ENCODE results near the gene UFSP1. TPM values are rescaled to one million over a fixed set of nuclear protein-coding genes. Genes with fewer than 3 reads are reported as not detected.

Gene UFSP1
- total and polyA plus RNA-seq, 11 donors: 1.0 to 3.4 (median 1.8) TPM

DNA sequence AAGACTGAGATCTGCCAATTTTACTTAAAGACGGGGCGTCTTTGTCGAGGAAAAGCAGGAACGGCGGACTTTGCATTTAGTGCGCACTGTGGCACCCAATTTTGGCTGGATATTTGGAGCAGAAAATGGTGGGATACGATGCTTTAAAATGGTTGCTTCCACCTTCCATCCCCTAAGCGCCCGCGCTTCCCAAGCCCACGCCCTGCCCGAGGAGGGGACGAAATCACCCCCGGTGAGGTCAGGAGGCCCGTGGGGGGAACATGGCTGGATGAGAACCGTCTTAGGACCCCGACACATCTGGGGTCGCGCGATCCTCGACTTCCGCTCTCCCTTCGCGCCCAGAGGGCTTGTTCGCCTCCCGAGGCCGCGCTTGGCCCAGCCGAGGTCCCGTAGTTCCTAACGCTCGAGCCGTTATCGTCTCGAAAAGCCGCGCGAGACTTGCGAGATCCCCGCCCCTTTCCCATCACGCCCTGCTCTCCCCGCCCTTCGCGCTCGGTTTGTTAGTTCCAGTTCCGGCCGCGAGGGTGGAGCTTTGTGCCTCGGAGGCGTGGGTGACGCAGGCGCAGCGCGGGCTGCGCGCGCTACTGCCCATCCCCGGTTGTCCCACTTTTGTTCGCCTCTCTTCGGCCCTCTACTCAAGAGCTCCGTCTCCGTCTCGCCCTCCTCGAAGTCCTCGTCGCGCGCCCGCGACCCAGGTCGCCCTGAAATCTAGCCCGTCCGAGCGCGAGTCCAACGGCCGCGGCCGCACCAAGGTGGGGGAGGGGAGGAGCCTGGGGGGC, 14.7 kb downstream of the UFSP1 start, which contains the start of gene SRRT:
Gene SRRT, plus strand, starts transcription at position 527 of the 779 bp plus-strand sequence. CDS start 488 bp downstream, outside the sequence.
- no peaks in the 10 kb centered on the region for H3K9me3 ChIP-seq
- ATAC-seq: peak; percentile 96 to 98 (median 96)
- H3K4me3 ChIP-seq: peak within 1 kb of the TSS; percentile 60 to 100 (median 86)
- peak within 1 kb of the TSS; percentile 89 to 99 (median 95) for H3K27ac ChIP-seq
- peak; percentile 60 to 90 for TF ChIP-seq POLR2A (IDR thresholded peaks at IDR 0.05)
- TF ChIP-seq, protein P1, sequence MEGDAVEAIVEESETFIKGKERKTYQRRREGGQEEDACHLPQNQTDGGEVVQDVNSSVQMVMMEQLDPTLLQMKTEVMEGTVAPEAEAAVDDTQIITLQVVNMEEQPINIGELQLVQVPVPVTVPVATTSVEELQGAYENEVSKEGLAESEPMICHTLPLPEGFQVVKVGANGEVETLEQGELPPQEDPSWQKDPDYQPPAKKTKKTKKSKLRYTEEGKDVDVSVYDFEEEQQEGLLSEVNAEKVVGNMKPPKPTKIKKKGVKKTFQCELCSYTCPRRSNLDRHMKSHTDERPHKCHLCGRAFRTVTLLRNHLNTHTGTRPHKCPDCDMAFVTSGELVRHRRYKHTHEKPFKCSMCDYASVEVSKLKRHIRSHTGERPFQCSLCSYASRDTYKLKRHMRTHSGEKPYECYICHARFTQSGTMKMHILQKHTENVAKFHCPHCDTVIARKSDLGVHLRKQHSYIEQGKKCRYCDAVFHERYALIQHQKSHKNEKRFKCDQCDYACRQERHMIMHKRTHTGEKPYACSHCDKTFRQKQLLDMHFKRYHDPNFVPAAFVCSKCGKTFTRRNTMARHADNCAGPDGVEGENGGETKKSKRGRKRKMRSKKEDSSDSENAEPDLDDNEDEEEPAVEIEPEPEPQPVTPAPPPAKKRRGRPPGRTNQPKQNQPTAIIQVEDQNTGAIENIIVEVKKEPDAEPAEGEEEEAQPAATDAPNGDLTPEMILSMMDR (IDR thresholded peaks at IDR 0.05): peak in 11 of 12 donors; percentile 15 to 58 (median 43)
- intact Hi-C loops (cut with DNase I): loop anchor here in 1 of 10 donors (1.0 kb wide), 1 partner anchor 14 kb away; no protein-coding TSS in a partner anchor
- peak; percentile 99 for DNase-seq
- peaks cover 0 to 74% (median 66%) of the 10 kb centered on the region in 9 donors for H3K36me3 ChIP-seq
- H3K27me3 ChIP-seq: no peaks in the 10 kb centered on the region
- peaks cover 3 to 52% (median 37%) of the 10 kb centered on the region in 12 donors for H3K4me1 ChIP-seq
- 1 to 5% (median 2%) methylated on average over 27 to 79 of the region's 79 CpGs for WGBS, 4 donors

DNA sequence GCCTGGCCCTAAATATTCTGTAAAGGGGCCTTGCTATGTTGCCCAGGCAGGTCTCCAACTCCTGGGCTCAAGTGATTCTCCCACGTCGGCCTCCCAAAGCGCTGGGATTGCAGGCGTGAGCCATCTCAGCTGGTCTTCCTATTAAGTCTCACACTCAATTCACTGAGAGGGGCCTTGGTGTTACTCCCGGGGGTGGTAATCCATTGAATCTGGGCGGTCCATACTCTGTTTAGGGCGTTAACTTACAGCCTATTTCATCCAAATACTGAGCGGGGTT, 15.3 kb downstream of the UFSP1 start:
- intact Hi-C loops (cut with DNase I): no loop called here
- Histone ChIP-seq H3K36me3 (peaks cover 0 to 71% (median 65%) of the 10 kb centered on the region in 9 donors), H3K4me3 (peak overlapping the region; percentile 60 to 100 (median 86)), H3K27ac (peak overlapping the region; percentile 89 to 99 (median 95)), H3K4me1 (peaks cover 3 to 49% (median 35%) of the 10 kb centered on the region in 12 donors), H3K27me3 (no peaks in the 10 kb centered on the region), H3K9me3 (no peaks in the 10 kb centered on the region)
- TF ChIP-seq POLR2A (IDR thresholded peaks at IDR 0.05): no peak
- TF ChIP-seq, protein P1 (IDR thresholded peaks at IDR 0.05): no peak
- no peak for DNase-seq
- 55 to 62% (median 58%) methylated on average over 8 of the region's 8 CpGs for WGBS, 4 donors
- ATAC-seq: peak in 3 of 4 donors; percentile 0 to 3 (median 1)

DNA sequence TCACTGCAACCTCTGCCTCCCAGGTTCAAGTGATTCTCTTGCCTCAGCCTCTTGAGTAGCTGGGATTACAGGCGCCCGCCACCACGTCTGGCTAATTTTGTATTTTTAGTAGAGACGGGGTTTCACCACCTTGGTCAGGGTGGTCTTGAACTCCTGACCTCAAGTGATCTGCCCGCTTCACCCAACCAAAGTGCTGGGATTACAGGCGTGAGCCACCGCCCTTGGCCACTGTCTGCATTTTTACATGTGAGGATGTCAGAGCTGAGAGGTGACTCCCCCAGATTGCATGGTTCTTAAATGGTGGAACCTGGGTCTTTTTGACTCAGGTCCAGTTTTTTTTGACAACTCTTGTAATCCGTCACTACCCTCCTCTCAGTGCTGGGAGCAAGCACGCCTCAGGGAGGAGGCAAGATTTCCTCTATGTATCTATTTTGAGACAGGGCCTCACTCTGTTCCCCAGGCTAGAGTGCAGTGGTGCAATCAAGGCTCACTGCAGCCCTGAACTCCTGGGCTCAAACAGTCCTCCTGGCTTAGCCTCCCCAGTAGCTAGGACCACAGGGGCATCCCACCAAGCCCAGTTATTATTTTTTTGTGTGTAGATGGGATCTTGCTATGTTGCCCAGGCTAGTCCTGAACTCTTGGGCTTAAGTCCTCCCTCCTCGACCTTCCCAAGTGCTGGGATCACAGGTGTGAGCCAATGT, 15.8 kb downstream of the UFSP1 start:
- H3K27ac ChIP-seq: peak overlapping the region in 11 of 12 donors; percentile 89 to 99 (median 95)
- peaks cover 0 to 71% (median 60%) of the 10 kb centered on the region in 9 donors for H3K36me3 ChIP-seq
- no peaks in the 10 kb centered on the region for H3K9me3 ChIP-seq
- peaks cover 4 to 49% (median 36%) of the 10 kb centered on the region in 12 donors for H3K4me1 ChIP-seq
- H3K27me3 ChIP-seq: no peaks in the 10 kb centered on the region
- DNase-seq: no peak
- TF ChIP-seq, protein P1 (IDR thresholded peaks at IDR 0.05): no peak
- TF ChIP-seq POLR2A (IDR thresholded peaks at IDR 0.05): no peak
- 83 to 91% (median 89%) methylated on average over 10 of the region's 10 CpGs for WGBS, 4 donors
- intact Hi-C loops (cut with DNase I): no loop called here
- no peak for ATAC-seq
- H3K4me3 ChIP-seq: peak overlapping the region; percentile 60 to 100 (median 86)
